Hippocampal formation (tissue), 2 donors: ENCODE results near the gene AGA.

Experiments used
- DNase-seq, 2 donors: peaks; one replicate each; lab custom pipeline; 2025; lab: John Stamatoyannopoulos, UW

AGA gene

GRCh38 chr4:177447417-177448004, 5.3 kb upstream of the AGA start:
- no peak for DNase-seq

- no peak for DNase-seq
Observed at GRCh38 chr4:177446586-177446985, 4.3 kb upstream of the AGA start.

- no peak for DNase-seq
Observed at GRCh38 chr4:177444911-177445736, 2.9 kb upstream of the AGA start.

DNA sequence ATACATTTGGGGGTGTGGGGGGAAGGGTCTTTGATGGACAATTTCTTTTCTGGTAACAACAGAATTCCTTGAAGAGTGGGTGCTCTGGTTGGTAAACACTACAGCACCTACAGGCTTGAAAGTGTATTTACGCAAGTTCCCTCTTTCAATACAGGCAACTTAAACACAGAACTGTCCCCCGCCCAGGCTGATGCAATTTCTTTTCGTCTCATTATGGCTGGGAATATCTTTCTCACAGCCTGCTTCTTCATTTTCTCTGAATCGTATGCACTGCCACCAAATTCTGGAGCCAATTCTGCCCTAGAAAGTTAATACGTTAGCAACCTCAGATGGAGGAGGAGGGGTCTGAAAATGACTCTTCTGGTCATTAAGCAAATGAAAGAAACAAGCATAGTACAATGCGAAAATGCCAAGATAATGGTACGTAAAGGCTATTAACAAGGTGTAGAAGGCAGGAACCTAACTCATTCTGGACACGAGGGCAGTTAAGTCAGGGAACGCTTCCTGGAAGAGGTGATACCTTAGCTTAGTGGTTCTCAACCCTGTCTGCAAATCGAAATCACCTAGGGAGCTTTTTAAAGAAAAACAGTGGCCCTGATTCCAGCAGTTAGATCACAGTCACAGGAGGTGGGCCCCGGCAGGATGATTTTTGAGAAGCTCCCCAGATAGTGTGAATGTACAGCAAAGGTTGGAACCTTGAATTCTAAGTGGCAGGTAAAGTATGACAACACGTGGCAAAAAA, 1.0 kb downstream of the AGA start:
- peak in 1 of 2 donors; percentile 17 for DNase-seq

- no peak for DNase-seq
Observed at GRCh38 chr4:177436456-177436855, 5.8 kb downstream of the AGA start.

GRCh38 chr4:177434667-177435066, 7.6 kb downstream of the AGA start:
- DNase-seq, result no peak

GRCh38 chr4:177427192-177427591, 15.0 kb downstream of the AGA start:
- DNase-seq, result no peak

GRCh38 chr4:177419434-177419833, 22.8 kb downstream of the AGA start:
- DNase-seq, result no peak

DNA sequence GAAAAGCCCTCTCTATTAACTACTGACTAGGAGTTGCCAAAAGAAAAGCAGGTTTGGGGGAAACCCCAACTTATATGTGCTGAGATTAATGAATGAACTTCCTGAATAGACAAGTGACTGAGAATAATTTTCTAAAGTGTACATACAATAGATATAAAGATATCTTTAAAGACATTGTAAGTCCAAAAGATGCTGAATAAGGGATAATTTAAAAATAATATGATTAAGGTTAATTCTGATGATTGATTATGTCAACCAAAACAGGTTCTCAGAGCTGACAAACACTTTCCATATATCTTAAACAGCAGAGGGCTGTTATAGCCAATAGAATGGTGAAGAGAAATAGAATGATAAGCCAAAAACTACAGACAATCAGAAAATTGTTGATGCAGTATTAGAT, 28.6 kb downstream of the AGA start:
- no peak for DNase-seq

DNA sequence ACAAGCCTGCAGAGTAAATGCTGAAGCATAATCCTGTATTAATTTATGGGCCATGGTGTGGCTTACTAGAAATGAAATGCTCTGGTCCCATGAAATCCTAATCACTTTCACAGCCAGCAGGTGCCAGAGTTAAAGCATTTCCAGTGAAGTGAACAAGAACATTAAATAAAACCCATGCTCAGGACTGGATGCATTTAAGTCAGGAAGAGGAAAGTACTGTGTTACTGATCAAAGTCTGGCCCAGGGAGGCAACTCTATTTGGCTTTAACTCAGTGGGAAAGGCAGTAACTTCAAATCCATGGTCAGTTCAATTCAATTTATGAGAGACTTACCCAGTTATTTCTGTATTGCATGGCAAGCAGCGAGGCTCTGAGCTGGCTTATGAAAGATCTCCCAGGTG, 29.2 kb downstream of the AGA start:
- DNase-seq, result no peak

DNA sequence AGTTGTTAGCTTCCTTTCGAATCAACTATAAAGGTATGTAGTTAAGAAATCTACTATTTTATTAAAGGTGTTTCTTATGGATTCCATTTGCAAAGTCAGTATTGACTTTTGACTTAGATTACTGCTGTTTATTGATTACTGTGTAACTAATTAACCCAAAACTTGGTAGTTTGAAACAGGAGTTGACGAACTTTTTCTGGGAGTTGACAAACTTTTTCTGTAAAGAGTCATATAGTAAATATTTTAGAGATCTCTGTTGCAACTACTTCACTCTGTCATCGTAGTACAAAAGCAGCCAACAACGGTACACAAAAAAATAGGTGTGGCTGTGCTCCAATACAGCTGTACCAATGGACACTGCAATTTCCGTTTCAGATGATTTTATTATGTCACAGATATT, 30.2 kb downstream of the AGA start:
- no peak for DNase-seq

GRCh38 chr4:177410566-177410965, 31.7 kb downstream of the AGA start:
- DNase-seq, result no peak

DNA sequence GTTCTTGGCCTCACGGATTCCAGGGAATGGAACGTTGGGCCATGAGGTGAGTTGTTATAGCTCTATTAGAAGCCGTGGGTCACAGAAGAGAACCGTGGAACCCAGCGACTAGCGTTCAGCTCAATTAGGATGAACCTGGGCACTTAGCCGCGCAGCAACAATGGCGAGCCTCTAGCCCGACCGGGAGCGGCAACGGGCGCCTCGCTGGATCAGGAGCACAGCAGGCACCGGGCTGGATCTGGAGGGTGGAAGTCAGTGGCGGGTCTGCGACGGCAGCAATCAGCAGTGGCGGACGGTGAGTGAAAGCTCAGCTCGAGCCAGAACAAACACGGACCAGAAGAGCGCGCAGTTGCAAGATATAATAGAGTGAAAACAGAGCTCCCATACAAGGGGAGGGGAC, 34.2 kb downstream of the AGA start:
- no peak for DNase-seq

- DNase-seq, result no peak
Observed at GRCh38 chr4:177405508-177405907, 36.7 kb downstream of the AGA start.

DNA sequence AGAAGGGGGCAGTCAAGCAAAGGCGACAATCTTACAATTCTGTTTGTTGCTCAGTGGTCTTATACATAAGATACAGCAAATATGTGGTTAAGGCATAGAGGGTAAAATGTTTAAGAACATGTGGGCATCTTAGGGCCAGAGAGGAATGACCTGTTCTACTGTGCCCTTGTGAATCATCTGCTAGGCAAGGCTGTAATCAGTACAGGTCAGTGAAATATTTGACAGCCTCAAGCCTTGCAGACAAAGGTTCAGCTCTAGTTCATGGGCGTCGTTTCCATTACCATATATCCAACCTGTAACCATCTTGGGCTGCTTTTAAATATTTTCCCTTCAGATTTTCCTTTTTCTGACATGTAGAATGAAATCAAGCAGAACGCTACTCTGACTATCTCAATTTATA, 37.3 kb downstream of the AGA start:
- no peak for DNase-seq

DNA sequence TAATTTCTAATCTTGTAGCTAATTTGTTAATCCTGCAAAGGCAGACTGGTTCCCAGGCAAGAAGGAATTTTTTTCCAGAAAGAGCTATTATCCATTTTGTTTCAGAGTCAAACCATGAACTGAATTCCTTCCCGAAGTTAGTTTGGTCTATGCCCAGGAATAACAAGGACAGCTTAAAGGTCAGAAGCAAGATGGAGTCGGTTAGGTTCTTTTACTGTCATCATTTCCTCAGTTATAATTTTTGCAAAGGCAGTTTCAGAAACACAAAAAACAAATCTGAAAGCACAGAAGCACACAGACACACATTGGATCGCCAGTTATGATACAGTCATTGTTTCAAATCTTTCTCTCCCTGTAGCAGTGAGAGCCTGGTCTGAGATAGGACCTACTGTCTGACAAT, 37.9 kb downstream of the AGA start:
- no peak for DNase-seq

- DNase-seq, result no peak
Observed at GRCh38 chr4:177403746-177404145, 38.5 kb downstream of the AGA start.

DNA sequence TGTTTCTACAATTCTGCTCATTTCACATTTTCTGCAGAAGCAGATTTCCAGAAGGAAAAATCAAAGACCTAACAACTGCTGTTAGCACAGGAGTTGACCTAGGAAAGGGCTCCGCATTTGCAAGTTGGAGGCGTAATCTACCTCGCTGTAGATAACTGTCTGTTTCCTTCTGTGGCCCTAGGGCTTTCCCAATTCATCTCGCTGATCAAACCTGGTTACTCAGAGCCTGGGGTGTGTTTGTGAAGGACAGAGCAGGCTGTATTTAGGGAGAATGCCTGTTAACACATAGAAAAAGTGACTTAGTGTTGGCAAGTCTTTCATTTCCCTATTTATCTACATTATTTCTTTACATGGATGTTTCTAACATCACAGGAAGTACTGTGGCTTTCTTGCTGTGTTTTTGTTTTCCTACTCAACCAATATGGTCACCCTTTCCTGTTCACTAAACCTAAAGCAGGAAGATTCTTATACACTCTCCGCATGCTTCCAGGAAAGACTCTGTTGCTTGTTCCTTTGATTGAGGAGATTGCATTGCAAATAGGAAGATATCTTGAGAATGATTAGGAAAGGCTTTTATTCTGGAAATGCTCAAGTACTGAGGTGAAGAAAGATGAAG, 40.5 kb downstream of the AGA start:
- DNase-seq, result no peak

DNA sequence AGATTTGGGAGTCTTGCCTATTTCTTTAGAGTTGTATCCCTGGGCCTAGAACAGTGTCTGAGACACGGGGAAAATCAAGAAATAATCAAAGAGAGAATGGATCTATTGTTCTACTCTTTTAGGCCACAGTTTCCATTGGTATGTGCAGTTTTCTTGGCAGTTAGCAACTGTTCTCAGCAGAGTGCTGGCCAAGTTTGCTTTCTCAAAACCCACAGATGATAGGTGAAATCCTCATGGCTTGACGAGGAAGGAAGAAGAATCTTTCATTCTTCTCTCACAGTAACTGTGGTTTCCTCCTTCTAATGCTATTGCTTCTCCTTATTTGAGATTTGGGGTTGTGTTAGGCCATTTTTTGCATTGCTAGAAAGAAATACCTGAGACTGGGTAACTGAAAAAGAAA, 42.2 kb downstream of the AGA start:
- no peak for DNase-seq

DNA sequence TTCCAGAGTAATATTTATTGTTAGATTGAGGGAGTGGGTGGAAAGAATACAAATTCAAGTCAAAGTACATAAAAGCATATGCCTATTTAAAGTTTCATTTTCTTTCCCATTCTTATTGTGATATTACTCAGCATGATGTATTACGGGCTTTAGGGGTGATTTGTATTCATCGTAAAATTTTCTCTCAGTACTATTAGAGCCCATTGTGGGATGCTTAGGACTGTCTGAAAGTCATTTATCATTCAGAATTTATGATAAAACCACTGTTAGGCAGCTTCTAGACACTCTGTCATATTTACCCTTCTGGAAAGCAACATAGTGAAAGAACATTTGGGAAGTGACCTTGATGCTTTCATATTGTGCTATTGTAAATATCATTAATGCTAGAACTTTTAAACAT, 45.9 kb downstream of the AGA start:
- no peak for DNase-seq

GRCh38 chr4:177393236-177393635, 49.0 kb downstream of the AGA start:
- DNase-seq, result no peak

GRCh38 chr4:177391953-177392352, 50.3 kb downstream of the AGA start:
- DNase-seq, result no peak

GRCh38 chr4:177391287-177391686, 51.0 kb downstream of the AGA start:
- no peak for DNase-seq
